H9 (cell line): ENCODE measurements around the gene NRXN3. TPM values are rescaled to one million over a fixed set of nuclear protein-coding genes. Genes with fewer than 3 reads are reported as not detected.

Experiments used
- DNase-seq: peaks from one replicate; pipeline ENCODE4 v3.0.0-alpha.2; 2017
- H2AFZ ChIP-seq: one replicate; pipeline ENCODE4 v1.6.1; 2013; ENCODE audit warnings: mild to moderate bottlenecking, low read length, control low read depth, moderate library complexity
- H2AK5ac ChIP-seq: 2 replicates; pipeline ENCODE4 v1.6.1; 2013; ENCODE audit warnings: low read length, control low read depth, mixed read lengths; ENCODE audit not compliant: insufficient read length
- H2BK120ac ChIP-seq: one replicate; pipeline ENCODE4 v1.6.1; 2013; ENCODE audit warnings: low read depth, mild to moderate bottlenecking, low read length, control low read depth, inconsistent platforms; ENCODE audit not compliant: poor library complexity, severe bottlenecking
- H2BK12ac ChIP-seq: 2 replicates; pipeline ENCODE4 v1.6.1; 2013; ENCODE audit warnings: low read length, control low read depth, mixed read lengths, low read depth; ENCODE audit not compliant: insufficient read length
- H2BK15ac ChIP-seq: 2 replicates; pipeline ENCODE4 v1.6.1; 2013; ENCODE audit warnings: low read depth, low read length, control low read depth
- H2BK20ac ChIP-seq: one replicate; pipeline ENCODE4 v1.6.1; 2013; ENCODE audit warnings: low read depth, mild to moderate bottlenecking, low read length, control low read depth, inconsistent platforms; ENCODE audit not compliant: poor library complexity, severe bottlenecking
- H2BK5ac ChIP-seq: 2 replicates; pipeline ENCODE4 v1.6.1; 2013; ENCODE audit warnings: low read length, control low read depth, mixed read lengths; ENCODE audit not compliant: insufficient read length
- H3K14ac ChIP-seq: 2 replicates; pipeline ENCODE4 v1.6.1; 2013; ENCODE audit warnings: low read length, control low read depth; ENCODE audit not compliant: insufficient read depth
- H3K18ac ChIP-seq: 2 replicates; pipeline ENCODE4 v1.6.1; 2013; ENCODE audit warnings: low read depth, mild to moderate bottlenecking, mixed read lengths, low read length, control low read depth; ENCODE audit not compliant: insufficient read length
- H3K23ac ChIP-seq: 2 replicates; pipeline ENCODE4 v1.6.1; 2013; ENCODE audit warnings: low read length, control low read depth, mixed read lengths, low read depth; ENCODE audit not compliant: insufficient read length
- H3K23me2 ChIP-seq: 2 replicates; pipeline ENCODE4 v1.6.1; 2013; ENCODE audit warnings: low read depth, mild to moderate bottlenecking, mixed read lengths, low read length, control low read depth; ENCODE audit not compliant: insufficient read length, poor library complexity, severe bottlenecking
- H3K27ac ChIP-seq: 2 replicates; pipeline ENCODE4 v1.5.1; 2013; ENCODE audit warnings: low read length, control low read depth, mixed read lengths, low read depth; ENCODE audit not compliant: insufficient read length
- H3K27me3 ChIP-seq: 2 replicates; pipeline ENCODE4 v1.6.1; 2013; ENCODE audit warnings: low read length, control low read depth, inconsistent platforms; ENCODE audit not compliant: insufficient read depth
- H3K4ac ChIP-seq: 2 replicates; pipeline ENCODE4 v1.6.1; 2013; ENCODE audit warnings: low read depth, mild to moderate bottlenecking, control low read depth, inconsistent platforms, low read length, moderate library complexity
- H3K4me1 ChIP-seq: 2 replicates; pipeline ENCODE4 v1.6.1; 2013; ENCODE audit warnings: low read length, control low read depth, inconsistent platforms; ENCODE audit not compliant: insufficient read depth
- H3K4me2 ChIP-seq: 2 replicates; pipeline ENCODE4 v1.6.1; 2013; ENCODE audit warnings: low read length, control low read depth, mixed read lengths; ENCODE audit not compliant: insufficient read length, insufficient read depth
- H3K56ac ChIP-seq: 2 replicates; pipeline ENCODE4 v1.6.1; 2013; ENCODE audit warnings: low read depth, mild to moderate bottlenecking, mixed read lengths, low read length, control low read depth; ENCODE audit not compliant: insufficient read length
- H3K79me1 ChIP-seq: 2 replicates; pipeline ENCODE4 v1.6.1; 2013; ENCODE audit warnings: low read depth, mild to moderate bottlenecking, moderate library complexity, low read length, control low read depth, inconsistent platforms; ENCODE audit not compliant: insufficient read depth, poor library complexity, severe bottlenecking
- H3K79me2 ChIP-seq: 2 replicates; pipeline ENCODE4 v1.6.1; 2013; ENCODE audit warnings: low read length, control low read depth, inconsistent platforms; ENCODE audit not compliant: insufficient read depth
- H3K9ac ChIP-seq: 2 replicates; pipeline ENCODE4 v1.6.1; 2013; ENCODE audit warnings: low read length, control low read depth, mixed read lengths; ENCODE audit not compliant: insufficient read length; ENCODE audit errors: extremely low read depth
- H3K9me3 ChIP-seq: one replicate; pipeline ENCODE4 v1.6.1; 2013; ENCODE audit warnings: low read depth, low read length, inconsistent platforms; ENCODE audit not compliant: control insufficient read depth
- H3T11ph ChIP-seq: one replicate; pipeline ENCODE4 v1.6.1; 2013; ENCODE audit warnings: mild to moderate bottlenecking, low read length, control low read depth, inconsistent platforms
- H4K20me1 ChIP-seq: one replicate; pipeline ENCODE4 v1.6.1; 2013; ENCODE audit not compliant: control insufficient read depth, insufficient read length, insufficient read depth
- H4K5ac ChIP-seq: 2 replicates; pipeline ENCODE4 v1.6.1; 2013; ENCODE audit warnings: low read depth, mild to moderate bottlenecking, mixed read lengths, low read length, control low read depth; ENCODE audit not compliant: insufficient read length
- H4K8ac ChIP-seq: replicated peaks from 2 replicates; pipeline ENCODE4 v1.6.1; 2013; ENCODE audit warnings: low read length, control low read depth, mixed read lengths, low read depth; ENCODE audit not compliant: insufficient read length
- H4K91ac ChIP-seq: 2 replicates; pipeline ENCODE4 v1.6.1; 2013; ENCODE audit warnings: low read depth, mild to moderate bottlenecking, moderate library complexity, mixed read lengths, low read length, control low read depth; ENCODE audit not compliant: insufficient read length
- H3K27ac Mint-ChIP-seq, 3 experiments: 2 replicates in 2 of 3; 3 replicates in 1 of 3; pipeline ENCODE4 v1.8.0; 2020 to 2021; ENCODE audit warnings: mixed read lengths in 3 of 3, mild to moderate bottlenecking in 1 of 3, moderate library complexity in 1 of 3
- H3K27me3 Mint-ChIP-seq: 2 replicates; pipeline ENCODE4 v1.8.0; 2021; ENCODE audit warnings: low read depth, mild to moderate bottlenecking, moderate library complexity, mixed read lengths
- H3K36me3 Mint-ChIP-seq, 3 experiments: 2 replicates in 2 of 3; 3 replicates in 1 of 3; pipeline ENCODE4 v1.8.0; 2020 to 2021; ENCODE audit warnings: low read depth in 3 of 3, mixed read lengths in 3 of 3; ENCODE audit not compliant: insufficient read depth in 1 of 3
- H3K4me1 Mint-ChIP-seq, 2 experiments: 2 replicates each; pipeline ENCODE4 v1.8.0; 2020; ENCODE audit warnings: mixed read lengths in 2 of 2
- H3K4me3 Mint-ChIP-seq, 2 experiments: 2 replicates in 1 of 2; 3 replicates in 1 of 2; pipeline ENCODE4 v1.8.0; 2020 to 2021; ENCODE audit warnings: mild to moderate bottlenecking in 2 of 2, mixed read lengths in 2 of 2, moderate library complexity in 1 of 2
- H3K9me3 Mint-ChIP-seq, 2 experiments: 2 replicates in 1 of 2; 3 replicates in 1 of 2; pipeline ENCODE4 v1.8.0; 2020; ENCODE audit warnings: mild to moderate bottlenecking in 2 of 2, mixed read lengths in 2 of 2, moderate library complexity in 1 of 2
- WGBS: extraction: QIAGEN DNeasy Blood & Tissue Kit; methylation state at CpG from one replicate; pipeline ENCODE4 v1.1.7; 2013; ENCODE audit warnings: missing lambda C conversion rate, low lambda C conversion rate, mixed read lengths; ENCODE audit not compliant: insufficient read length; ENCODE audit errors: extremely low coverage; 5-methylcytosine and 5-hydroxymethylcytosine counted together
- total RNA-seq: library from RNA; stranded (reverse); gene quantifications from 2 replicates; pipeline ENCODE4 v1.2.1, GENCODE V29; 2021
- TF ChIP-seq, protein P1 (sequence below): fragments of 200-600 bp; sonication (generic); conservative IDR thresholded peaks from 3 replicates; pipeline ENCODE4 v1.8.0; 2021; ENCODE audit warnings: antibody characterized with exemption, mild to moderate bottlenecking

The NRXN3 gene
- total RNA-seq, 1 experiment from 2014 or later: 1.8 TPM

DNA sequence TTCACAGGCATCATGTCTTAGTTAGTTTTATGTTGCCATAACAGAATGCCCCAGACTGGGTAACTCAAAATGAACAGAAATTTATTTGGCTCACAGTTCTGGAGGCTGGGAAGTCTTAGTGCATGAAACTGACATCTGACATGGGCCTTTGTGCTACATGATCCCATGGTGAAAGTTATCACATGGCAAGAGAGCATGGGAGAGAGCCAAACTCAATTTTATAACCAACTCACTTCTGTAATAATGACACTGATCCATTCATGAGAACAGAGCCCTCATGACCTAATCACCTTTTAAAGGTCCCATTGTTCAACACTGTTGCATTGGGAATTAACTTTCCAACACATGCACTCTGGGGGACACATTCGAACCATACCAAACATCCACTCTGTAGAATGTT lies 1026.0 kb downstream of the NRXN3 start:
- Histone ChIP-seq H2BK15ac (no peak overlapping the region), H2BK120ac (no peak overlapping the region), H3K56ac (no peak overlapping the region), H3K9me3 (no peaks in the 10 kb centered on the region), H3K27me3 (no peaks in the 10 kb centered on the region), H4K20me1 (no peaks in the 10 kb centered on the region), H2BK12ac (no peak overlapping the region), H4K8ac (no peak overlapping the region), H2BK20ac (no peak overlapping the region), H3K4ac (no peak overlapping the region), H4K5ac (no peak overlapping the region), H3K79me2 (no peaks in the 10 kb centered on the region), H2AFZ (no peak overlapping the region), H2BK5ac (no peak overlapping the region), H3K4me2 (no peak overlapping the region), H4K91ac (no peak overlapping the region), H3K23ac (no peak overlapping the region), H3K9ac (no peak overlapping the region), H2AK5ac (no peak overlapping the region), H3K27ac (no peak overlapping the region), H3K79me1 (no peaks in the 10 kb centered on the region), H3K14ac (no peak overlapping the region), H3K23me2 (no peaks in the 10 kb centered on the region), H3K18ac (no peak overlapping the region), H3T11ph (no peak overlapping the region), H3K4me1 (no peaks in the 10 kb centered on the region; the same call in 1 of the 2 replicates)
- no peaks in the 10 kb centered on the region for H3K36me3 Mint-ChIP-seq
- H3K4me1 Mint-ChIP-seq: no peaks in the 10 kb centered on the region
- no peaks in the 10 kb centered on the region for H3K9me3 Mint-ChIP-seq
- H3K4me3 Mint-ChIP-seq: no peak overlapping the region
- WGBS: no CpG with 5 or more reads among the region's 1 CpG
- no peaks in the 10 kb centered on the region for H3K27me3 Mint-ChIP-seq
- TF ChIP-seq, protein P1, sequence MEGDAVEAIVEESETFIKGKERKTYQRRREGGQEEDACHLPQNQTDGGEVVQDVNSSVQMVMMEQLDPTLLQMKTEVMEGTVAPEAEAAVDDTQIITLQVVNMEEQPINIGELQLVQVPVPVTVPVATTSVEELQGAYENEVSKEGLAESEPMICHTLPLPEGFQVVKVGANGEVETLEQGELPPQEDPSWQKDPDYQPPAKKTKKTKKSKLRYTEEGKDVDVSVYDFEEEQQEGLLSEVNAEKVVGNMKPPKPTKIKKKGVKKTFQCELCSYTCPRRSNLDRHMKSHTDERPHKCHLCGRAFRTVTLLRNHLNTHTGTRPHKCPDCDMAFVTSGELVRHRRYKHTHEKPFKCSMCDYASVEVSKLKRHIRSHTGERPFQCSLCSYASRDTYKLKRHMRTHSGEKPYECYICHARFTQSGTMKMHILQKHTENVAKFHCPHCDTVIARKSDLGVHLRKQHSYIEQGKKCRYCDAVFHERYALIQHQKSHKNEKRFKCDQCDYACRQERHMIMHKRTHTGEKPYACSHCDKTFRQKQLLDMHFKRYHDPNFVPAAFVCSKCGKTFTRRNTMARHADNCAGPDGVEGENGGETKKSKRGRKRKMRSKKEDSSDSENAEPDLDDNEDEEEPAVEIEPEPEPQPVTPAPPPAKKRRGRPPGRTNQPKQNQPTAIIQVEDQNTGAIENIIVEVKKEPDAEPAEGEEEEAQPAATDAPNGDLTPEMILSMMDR: no peak
- H3K27ac Mint-ChIP-seq: no peak overlapping the region
- no peak for DNase-seq
